ENCODE measurements around the gene GAB3. TPM values are rescaled to one million over a fixed set of nuclear protein-coding genes. Genes with fewer than 3 reads are reported as not detected.
"Not testable (repeated sequence)": the region's sequence is repeated elsewhere in the genome, so short reads cannot be mapped to it uniquely, and the experiment has no call there.

The GAB3 gene
- total RNA-seq, 1 donor from 2014 or later: 2.9 TPM

DNA sequence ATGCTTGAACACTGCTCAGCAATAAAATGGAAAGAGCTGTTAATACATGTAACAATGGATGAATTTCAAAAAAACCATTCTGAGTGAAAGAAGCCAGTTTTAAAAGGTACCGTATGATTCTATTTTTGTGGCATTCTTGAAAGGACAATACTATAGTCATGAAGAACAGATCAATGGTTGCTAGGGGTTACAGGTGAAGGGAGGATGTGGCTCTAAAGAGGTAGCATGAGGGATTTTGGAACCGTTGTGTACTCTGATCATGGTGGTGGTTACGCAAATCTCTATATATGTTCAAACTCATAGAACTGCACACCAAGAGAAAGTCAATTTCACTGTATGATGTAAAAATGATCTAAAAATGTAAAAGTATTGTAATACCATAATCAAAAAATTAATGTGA lies 57.5 kb downstream of the GAB3 start:
- H3K4me1 ChIP-seq: no peaks in the 10 kb centered on the region
- intact Hi-C loops (cut with DNase I): no loop called here
- no peak for DNase-seq (ENCODE audit: low spot score in 2 of 2)
- TF ChIP-seq, protein P1, sequence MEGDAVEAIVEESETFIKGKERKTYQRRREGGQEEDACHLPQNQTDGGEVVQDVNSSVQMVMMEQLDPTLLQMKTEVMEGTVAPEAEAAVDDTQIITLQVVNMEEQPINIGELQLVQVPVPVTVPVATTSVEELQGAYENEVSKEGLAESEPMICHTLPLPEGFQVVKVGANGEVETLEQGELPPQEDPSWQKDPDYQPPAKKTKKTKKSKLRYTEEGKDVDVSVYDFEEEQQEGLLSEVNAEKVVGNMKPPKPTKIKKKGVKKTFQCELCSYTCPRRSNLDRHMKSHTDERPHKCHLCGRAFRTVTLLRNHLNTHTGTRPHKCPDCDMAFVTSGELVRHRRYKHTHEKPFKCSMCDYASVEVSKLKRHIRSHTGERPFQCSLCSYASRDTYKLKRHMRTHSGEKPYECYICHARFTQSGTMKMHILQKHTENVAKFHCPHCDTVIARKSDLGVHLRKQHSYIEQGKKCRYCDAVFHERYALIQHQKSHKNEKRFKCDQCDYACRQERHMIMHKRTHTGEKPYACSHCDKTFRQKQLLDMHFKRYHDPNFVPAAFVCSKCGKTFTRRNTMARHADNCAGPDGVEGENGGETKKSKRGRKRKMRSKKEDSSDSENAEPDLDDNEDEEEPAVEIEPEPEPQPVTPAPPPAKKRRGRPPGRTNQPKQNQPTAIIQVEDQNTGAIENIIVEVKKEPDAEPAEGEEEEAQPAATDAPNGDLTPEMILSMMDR (IDR thresholded peaks at IDR 0.05): no peak
- peaks cover 0 to 5% of the 10 kb centered on the region in 2 donors for H3K36me3 ChIP-seq
- H3K4me3 ChIP-seq: no peak overlapping the region
- no peak overlapping the region for H3K27ac ChIP-seq
- H3K27me3 ChIP-seq: no peaks in the 10 kb centered on the region
- no peaks in the 10 kb centered on the region for H3K9me3 ChIP-seq

DNA sequence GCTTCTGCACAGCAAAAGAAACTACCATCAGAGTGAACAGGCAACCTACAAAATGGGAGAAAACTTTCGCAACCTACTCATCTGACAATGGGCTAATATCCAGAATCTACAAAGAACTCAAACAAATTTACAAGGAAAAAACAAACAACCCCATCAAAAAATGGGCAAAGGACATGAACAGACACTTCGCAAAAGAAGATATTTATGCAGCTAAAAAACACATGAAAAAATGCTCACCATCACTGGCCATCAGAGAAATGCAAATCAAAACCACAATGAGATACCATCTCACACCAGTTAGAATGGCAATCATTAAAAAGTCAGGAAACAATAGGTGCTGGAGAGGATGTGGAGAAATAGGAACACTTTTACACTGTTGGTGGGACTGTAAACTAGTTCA lies 60.4 kb downstream of the GAB3 start:
- H3K36me3 ChIP-seq; H3K4me1 ChIP-seq; DNase-seq (ENCODE audit: low spot score in 2 of 2); H3K27ac ChIP-seq; H3K9me3 ChIP-seq; intact Hi-C loops (cut with DNase I); H3K4me3 ChIP-seq; H3K27me3 ChIP-seq: not testable (repeated sequence)

DNA sequence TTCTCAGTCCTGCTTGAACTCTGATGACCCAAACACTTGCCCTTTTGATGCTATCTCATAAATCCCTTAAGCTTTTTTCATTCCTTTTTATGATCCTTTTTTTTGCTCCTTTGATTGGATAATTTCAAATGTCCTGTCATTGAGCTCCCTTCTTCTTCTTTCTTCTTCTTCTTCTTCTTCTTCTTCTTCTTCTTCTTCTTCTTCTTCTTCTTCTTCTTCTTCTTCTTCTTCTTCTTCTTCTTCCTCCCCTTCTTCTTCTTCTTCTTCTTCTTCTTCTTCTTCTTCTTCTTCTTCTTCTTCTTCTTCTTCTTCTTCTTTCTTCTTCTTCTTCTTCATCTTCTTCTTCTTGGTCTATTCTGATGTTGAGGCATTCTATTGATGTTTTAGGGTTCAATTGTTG lies 78.8 kb downstream of the GAB3 start:
- DNase-seq (ENCODE audit: low spot score in 2 of 2); H3K27ac ChIP-seq; H3K4me3 ChIP-seq; H3K9me3 ChIP-seq; H3K4me1 ChIP-seq; intact Hi-C loops (cut with DNase I); H3K27me3 ChIP-seq; H3K36me3 ChIP-seq: not testable (repeated sequence)

DNA sequence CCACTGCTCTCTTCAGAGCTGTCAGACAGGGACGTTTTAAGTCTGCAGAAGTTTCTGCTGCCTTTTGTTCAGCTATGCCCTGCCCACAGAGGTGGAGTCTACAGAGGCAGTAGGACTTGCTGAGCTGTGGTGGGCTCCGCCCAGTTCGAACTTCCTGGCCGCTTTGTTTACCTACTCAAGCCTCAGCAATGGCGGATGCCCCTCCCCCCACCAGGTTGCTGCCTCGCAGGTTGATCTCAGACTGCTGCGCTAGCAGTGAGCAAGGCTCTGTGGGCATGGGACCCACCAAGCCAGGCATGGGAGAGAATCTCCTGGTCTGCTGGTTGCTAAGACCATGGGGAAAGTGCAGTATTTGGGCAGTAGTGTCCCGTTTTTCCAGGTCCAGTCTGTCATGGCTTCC lies 80.0 kb downstream of the GAB3 start:
- DNase-seq (ENCODE audit: low spot score in 2 of 2); H3K27ac ChIP-seq; H3K27me3 ChIP-seq; H3K9me3 ChIP-seq; H3K4me3 ChIP-seq; intact Hi-C loops (cut with DNase I); H3K36me3 ChIP-seq; H3K4me1 ChIP-seq: not testable (repeated sequence)

- TF ChIP-seq, protein P1 (IDR thresholded peaks at IDR 0.05): no peak
Observed at GRCh38 chrX:154661899-154662298, 89.0 kb downstream of the GAB3 start.

DNA sequence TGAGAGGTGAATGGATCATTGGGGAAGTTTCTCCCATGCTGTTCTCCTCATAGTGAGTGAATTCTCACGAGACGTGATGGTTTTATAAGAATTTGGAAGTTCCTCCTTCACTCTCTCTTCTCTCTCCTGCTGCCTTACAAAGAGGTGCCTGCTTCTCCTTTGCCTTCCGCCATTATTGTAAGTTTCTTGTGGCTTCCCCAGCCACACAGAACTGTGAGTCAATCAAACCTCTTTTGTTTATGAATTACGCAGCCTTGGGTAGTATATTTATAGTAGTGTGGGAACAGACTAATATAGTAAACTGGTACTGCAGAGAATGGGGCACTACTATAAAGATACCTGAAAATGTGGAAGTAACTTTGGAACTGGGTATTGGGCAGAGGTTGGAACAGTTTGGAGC lies 89.7 kb downstream of the GAB3 start:
- H3K27ac ChIP-seq: no peak overlapping the region
- H3K9me3 ChIP-seq: no peaks in the 10 kb centered on the region
- no peaks in the 10 kb centered on the region for H3K4me1 ChIP-seq
- H3K4me3 ChIP-seq: no peak overlapping the region
- intact Hi-C loops (cut with DNase I): no loop called here
- H3K36me3 ChIP-seq: no peaks in the 10 kb centered on the region
- H3K27me3 ChIP-seq: no peaks in the 10 kb centered on the region
- TF ChIP-seq, protein P1 (IDR thresholded peaks at IDR 0.05): no peak
- no peak for DNase-seq (ENCODE audit: low spot score in 2 of 2)

More at GRCh38 chrX:154661899-154662298, 89.0 kb downstream of the GAB3 start:
- intact Hi-C loops (cut with DNase I): no loop called here
- H3K4me1 ChIP-seq: no peaks in the 10 kb centered on the region
- DNase-seq (ENCODE audit: low spot score in 2 of 2): no peak
- H3K27me3 ChIP-seq: no peaks in the 10 kb centered on the region
- H3K27ac ChIP-seq: no peak overlapping the region
- no peak overlapping the region for H3K4me3 ChIP-seq
- H3K36me3 ChIP-seq: no peaks in the 10 kb centered on the region
- no peaks in the 10 kb centered on the region for H3K9me3 ChIP-seq

DNA sequence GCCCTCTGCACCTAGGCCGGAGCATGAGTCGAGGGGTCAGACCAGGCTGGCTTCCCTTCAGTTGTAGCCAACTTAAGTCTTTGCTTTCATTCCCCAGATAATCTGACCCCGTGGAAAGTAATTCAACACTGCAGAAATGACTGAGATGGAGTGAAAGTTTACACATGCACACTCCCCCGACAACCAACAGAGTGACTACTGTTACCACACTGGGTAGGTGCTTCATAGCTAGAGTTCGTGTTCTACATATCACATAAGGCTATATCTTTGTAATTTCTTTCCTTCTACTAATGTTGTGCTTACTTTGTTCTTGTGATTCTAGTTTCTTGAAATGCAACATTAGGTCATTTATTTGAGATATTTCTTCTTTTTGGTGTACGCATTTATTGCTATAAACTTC lies 90.3 kb downstream of the GAB3 start:
- no peak overlapping the region for H3K27ac ChIP-seq
- TF ChIP-seq, protein P1 (IDR thresholded peaks at IDR 0.05): no peak
- no peak for DNase-seq (ENCODE audit: low spot score in 2 of 2)

More for the DNA sequence above, 90.3 kb downstream of the GAB3 start:
- intact Hi-C loops (cut with DNase I): no loop called here
- no peaks in the 10 kb centered on the region for H3K4me1 ChIP-seq
- H3K36me3 ChIP-seq: no peaks in the 10 kb centered on the region
- no peaks in the 10 kb centered on the region for H3K9me3 ChIP-seq
- H3K4me3 ChIP-seq: no peak overlapping the region
- no peaks in the 10 kb centered on the region for H3K27me3 ChIP-seq
